ENCODE results near the gene COX19.

The COX19 gene

GRCh38 chr7:958221-959200 is 16.8 kb downstream of the COX19 start:
- TF ChIP-seq, protein P1, sequence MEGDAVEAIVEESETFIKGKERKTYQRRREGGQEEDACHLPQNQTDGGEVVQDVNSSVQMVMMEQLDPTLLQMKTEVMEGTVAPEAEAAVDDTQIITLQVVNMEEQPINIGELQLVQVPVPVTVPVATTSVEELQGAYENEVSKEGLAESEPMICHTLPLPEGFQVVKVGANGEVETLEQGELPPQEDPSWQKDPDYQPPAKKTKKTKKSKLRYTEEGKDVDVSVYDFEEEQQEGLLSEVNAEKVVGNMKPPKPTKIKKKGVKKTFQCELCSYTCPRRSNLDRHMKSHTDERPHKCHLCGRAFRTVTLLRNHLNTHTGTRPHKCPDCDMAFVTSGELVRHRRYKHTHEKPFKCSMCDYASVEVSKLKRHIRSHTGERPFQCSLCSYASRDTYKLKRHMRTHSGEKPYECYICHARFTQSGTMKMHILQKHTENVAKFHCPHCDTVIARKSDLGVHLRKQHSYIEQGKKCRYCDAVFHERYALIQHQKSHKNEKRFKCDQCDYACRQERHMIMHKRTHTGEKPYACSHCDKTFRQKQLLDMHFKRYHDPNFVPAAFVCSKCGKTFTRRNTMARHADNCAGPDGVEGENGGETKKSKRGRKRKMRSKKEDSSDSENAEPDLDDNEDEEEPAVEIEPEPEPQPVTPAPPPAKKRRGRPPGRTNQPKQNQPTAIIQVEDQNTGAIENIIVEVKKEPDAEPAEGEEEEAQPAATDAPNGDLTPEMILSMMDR (IDR thresholded peaks at IDR 0.05; ENCODE audit: low read depth, low read length, missing control alignments), result no peak
- no peak overlapping the region for H3K4me3 ChIP-seq (replicated peaks; ENCODE audit: low read depth, low read length)
- no peak for DNase-seq (ENCODE audit: extremely low read depth, low read depth)

DNA sequence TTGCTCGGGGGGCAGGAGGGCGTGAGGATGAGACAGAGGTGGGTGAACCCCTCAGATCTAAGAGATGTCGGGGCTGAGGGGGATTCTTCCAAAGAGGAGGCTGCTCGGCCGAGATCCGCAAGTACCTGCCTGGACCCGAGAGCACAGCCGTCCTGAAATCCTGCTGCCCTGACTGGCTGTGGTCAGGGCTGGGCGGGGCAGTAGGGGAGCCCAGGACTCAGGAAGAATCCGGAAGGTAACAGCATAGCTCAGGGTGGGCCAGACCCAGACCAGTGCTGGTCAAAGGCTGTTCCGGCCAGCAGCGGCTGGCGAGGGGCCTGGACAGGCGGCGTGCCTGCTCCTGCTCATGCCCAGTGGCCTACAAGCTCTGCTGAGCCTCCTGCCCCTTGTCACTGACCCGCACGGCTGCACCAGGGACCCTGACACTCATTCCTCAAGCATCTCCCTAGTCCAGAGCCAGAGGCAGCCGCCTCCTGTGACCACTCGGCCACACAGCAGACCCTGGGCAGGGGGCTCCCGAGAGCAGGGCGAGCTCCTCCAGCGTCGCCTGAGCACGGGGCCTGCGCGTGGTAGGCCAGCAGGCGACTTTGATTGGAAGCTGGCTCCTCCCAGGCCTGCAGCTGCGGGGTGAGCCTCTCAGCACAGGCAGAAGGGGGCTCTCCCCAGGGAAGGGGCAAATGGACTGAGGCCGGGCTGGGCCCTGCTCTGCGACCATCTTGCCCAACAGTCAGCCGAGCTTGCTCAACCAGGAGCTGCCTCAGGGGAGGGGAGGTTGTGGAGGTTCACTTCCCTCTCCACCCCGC is 17.7 kb downstream of the COX19 start:
- H3K4me3 ChIP-seq (replicated peaks; ENCODE audit: low read depth, low read length), result no peak overlapping the region
- no peak for DNase-seq (ENCODE audit: extremely low read depth, low read depth)
- TF ChIP-seq, protein P1 (IDR thresholded peaks at IDR 0.05; ENCODE audit: low read depth, low read length, missing control alignments), result no peak

GRCh38 chr7:956031-956430 is 19.3 kb downstream of the COX19 start:
- DNase-seq (ENCODE audit: extremely low read depth, low read depth), result no peak
- no peak overlapping the region for H3K4me3 ChIP-seq (replicated peaks; ENCODE audit: low read depth, low read length)
- TF ChIP-seq, protein P1 (IDR thresholded peaks at IDR 0.05; ENCODE audit: low read depth, low read length, missing control alignments), result no peak

DNA sequence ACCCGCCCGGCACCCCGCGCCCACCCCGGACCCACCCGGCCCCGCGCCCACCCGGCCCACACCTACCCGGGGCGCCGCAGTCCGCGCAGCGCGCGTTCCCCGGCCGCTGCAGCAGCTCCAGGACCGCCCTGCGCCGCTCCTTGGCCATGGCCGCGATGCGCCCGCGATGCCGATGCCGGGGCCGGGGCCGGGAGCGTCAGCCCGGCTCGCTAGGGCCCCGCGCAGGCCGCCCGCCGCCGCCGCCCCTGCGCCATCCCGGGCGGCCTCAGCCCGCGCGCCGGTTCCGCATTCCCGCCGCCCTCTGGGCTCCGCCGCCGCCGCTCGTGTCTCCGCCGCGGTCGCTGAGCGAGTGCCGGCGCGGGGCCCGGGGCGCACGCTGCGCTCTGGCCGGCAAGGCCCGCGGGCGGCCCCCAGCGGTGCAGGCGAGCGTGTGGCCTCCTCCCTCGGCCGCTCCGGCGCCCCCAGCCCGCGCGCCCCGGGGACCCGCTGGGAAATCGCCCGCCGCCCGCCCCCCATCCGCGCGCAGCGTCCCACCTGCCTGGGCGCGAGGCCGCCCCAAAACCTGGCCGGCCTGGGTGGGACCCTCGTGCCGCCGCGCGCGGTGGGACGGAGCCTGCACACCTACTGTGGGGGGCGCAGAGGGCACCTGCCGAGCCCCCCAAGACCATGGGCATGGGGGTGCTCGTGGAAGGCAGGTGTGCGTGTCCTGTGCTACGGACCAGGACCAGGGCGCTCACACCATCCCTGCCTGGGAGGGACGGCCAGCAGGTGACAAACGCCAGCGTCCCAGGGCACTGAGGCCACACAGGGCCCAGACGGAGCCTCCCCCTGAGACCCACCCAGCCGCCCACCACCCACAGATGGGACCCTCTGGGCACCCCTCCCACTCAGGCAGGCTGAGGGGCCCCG is 20.8 kb downstream of the COX19 start, which contains the start of gene ADAP1:
Gene ADAP1, minus strand, starts transcription at position 351 of the 909 bp plus-strand sequence. Its CDS starts 203 bp downstream, at position 148.
- DNase-seq (ENCODE audit: extremely low read depth, low read depth), result no peak
- peak within 1 kb of the TSS; percentile 23; the same call in 1 of the 2 replicates for H3K4me3 ChIP-seq (replicated peaks; ENCODE audit: low read depth, low read length)
- TF ChIP-seq, protein P1 (IDR thresholded peaks at IDR 0.05; ENCODE audit: low read depth, low read length, missing control alignments), result no peak

DNA sequence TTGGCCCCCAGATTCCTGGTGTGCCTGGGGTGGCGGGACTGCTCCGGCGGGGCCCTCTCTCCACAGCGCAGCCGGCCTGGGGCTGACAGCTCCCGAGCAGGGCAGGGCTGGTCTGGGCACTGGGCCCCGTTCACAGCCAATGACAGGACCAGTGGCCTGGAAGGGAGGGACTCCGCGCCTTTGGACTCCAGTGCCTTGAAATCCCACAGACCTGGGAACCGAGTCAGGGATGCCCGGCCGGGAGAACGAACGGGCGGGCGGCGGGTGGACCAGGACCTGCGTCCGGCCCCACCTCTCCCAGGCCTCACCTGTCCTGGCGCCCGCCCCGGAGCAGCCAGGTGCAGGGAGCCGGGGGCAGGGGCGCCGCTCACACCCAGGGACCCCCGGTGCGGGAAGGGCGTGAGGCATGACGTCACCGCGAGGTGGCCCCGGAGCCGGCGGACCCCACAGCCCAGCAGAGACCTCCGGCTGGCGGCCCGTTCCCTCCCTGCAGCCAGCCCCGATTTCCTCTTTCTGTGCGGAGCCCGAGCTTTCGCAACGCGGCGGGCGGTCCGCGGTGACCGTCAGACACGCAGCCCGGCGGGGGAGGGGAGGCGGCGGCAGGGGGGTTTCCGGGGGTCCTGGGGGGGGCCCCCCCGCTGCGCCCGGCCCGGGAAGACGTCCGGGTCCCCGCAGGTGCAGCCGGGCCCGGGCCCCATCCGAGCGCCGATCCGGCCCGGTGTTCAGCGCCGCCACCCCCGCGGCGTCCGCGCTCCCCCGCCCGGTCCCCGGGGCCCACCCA is 21.6 kb downstream of the COX19 start:
- TF ChIP-seq, protein P1 (IDR thresholded peaks at IDR 0.05; ENCODE audit: low read depth, low read length, missing control alignments), result no peak
- no peak for DNase-seq (ENCODE audit: extremely low read depth, low read depth)
- H3K4me3 ChIP-seq (replicated peaks; ENCODE audit: low read depth, low read length), result peak overlapping the region; percentile 23; the same call in 1 of the 2 replicates

Data from HFF-Myc (cell line).